Dedifferentiated amniotic fluid mesenchymal stem cell (primary cell): ENCODE data around the gene PCDHA11.

ENCODE experiments used
- DNase-seq: peaks from one replicate; pipeline ENCODE4 v3.0.0-alpha.2; 2016; ENCODE audit errors: extremely low spot score

PCDHA11 gene

DNA sequence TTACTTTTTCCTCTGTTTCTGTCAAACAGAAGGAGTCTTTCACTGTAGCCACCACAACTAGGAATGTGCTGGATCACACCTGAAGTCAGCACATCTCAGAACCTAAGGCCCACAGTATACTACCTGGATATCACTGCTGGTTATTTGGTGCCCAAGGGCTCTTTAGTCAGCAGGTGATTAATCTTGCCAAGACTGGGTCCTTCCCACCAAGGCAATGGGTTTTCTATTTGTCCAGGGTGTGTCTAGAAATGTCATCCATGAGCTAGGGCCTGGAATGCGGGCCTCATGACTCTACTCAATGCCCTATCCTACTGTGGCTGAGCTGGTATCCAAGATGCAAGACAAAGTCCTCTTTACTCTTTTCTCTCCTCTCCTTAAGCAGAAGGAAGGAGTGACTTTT is 47.6 kb downstream of the PCDHA11 start:
- no peak for DNase-seq
